ENCODE results near the gene KRTAP5-1.

DNA sequence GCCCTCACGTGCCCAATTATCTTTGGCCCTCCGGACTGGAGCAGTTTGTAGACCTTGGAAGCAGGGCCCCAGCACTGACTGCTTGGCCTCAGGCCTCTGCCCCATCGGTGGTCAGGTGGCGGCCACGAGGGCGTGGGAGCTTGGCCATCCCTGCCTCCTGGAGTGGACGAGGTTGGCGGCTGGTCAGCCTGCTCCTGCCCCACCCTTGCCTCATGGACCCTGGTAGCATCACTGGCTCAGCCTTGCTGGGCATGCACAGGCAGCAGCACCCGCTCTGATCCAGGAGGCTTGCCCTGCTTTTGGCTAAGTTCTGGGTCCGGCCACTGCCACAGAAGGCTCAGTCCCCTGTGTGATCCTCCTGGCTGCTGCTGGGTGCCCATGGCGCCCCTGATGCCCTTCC is 19.1 kb upstream of the KRTAP5-1 start:
- TF ChIP-seq, protein P1, sequence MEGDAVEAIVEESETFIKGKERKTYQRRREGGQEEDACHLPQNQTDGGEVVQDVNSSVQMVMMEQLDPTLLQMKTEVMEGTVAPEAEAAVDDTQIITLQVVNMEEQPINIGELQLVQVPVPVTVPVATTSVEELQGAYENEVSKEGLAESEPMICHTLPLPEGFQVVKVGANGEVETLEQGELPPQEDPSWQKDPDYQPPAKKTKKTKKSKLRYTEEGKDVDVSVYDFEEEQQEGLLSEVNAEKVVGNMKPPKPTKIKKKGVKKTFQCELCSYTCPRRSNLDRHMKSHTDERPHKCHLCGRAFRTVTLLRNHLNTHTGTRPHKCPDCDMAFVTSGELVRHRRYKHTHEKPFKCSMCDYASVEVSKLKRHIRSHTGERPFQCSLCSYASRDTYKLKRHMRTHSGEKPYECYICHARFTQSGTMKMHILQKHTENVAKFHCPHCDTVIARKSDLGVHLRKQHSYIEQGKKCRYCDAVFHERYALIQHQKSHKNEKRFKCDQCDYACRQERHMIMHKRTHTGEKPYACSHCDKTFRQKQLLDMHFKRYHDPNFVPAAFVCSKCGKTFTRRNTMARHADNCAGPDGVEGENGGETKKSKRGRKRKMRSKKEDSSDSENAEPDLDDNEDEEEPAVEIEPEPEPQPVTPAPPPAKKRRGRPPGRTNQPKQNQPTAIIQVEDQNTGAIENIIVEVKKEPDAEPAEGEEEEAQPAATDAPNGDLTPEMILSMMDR (IDR thresholded peaks at IDR 0.05; ENCODE audit: insufficient read depth, low read length, poor library complexity, severe bottlenecking), result no peak
- TF ChIP-seq EZH2phosphoT487 (conservative IDR thresholded peaks at IDR 0.05; ENCODE audit: low read length), result no peak
